HCEC 1CT (cell line): ENCODE results near the gene ST7L.
"Not testable (repeated sequence)": the region's sequence is repeated elsewhere in the genome, so short reads cannot be mapped to it uniquely, and the experiment has no call there.

Experiments
- DNase-seq: peaks from one replicate; pipeline ENCODE4 v3.0.0-alpha.2; 2017

Gene ST7L, protein sequence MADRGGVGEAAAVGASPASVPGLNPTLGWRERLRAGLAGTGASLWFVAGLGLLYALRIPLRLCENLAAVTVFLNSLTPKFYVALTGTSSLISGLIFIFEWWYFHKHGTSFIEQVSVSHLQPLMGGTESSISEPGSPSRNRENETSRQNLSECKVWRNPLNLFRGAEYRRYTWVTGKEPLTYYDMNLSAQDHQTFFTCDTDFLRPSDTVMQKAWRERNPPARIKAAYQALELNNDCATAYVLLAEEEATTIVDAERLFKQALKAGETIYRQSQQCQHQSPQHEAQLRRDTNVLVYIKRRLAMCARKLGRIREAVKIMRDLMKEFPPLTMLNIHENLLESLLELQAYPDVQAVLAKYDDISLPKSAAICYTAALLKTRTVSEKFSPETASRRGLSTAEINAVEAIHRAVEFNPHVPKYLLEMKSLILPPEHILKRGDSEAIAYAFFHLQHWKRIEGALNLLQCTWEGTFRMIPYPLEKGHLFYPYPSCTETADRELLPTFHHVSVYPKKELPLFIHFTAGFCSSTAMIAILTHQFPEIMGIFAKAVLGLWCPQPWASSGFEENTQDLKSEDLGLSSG

DNA sequence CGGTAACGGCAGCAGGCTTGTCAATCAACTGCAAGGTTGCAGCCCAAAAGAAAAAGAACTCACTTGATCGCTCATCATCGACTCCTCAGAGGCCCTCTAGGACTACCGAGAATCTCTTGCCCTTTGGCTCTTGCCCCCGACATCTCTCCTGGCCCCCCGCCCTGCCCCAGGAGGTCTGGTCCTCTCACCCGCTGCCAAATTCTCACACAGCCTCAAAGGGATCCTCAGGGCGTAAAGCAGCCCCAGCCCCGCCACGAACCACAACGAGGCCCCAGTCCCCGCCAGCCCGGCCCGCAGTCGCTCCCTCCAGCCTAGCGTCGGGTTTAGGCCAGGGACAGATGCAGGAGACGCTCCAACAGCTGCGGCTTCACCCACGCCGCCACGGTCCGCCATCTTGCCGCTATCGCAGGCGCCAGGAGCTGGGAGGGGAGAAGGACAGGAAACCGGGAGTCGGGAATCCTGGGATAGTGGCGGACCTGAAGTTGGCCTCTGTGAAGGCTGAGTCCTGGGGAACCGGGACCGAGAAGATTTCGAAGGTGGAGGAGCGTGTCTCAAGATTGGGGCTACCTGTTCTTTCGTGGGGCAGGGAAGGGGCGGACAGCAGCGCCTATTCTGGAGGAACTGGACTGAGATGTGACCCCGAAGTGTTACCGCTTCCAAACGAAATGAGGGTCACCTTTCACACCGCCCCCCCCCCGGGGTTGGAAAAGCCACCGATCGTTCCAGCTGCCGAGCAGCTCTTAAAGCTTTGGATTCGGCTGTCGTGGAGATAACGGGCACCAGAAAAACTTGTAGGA is at the start of gene ST7L:
TSS of gene ST7L (minus strand) at position 421 of the 797 bp plus-strand sequence. CDS start at position 393, 28 bp downstream.
- DNase-seq, result peak; percentile 73

DNA sequence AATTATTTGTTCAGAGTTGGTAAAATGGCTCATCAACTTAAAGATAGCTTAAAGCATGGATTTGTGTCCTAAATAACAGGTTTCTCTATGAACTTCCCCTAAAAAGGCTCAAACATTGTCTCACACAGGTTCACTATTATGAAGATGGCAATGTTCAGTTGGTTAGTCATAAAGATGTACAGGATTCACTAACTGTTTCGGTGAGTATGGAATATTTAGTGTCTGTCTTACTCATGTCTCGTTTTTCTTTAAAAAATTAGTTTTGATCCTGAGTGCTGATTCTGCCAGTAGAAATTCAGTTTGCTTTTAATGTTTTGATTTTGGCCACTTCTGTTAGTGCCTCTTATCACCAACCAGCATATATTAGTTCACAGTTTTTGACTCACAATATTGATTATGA is 48.0 kb upstream of the ST7L start:
- DNase-seq, result no peak

GRCh38 chr1:112665857-112666256 is 46.9 kb upstream of the ST7L start:
- no peak for DNase-seq

DNA sequence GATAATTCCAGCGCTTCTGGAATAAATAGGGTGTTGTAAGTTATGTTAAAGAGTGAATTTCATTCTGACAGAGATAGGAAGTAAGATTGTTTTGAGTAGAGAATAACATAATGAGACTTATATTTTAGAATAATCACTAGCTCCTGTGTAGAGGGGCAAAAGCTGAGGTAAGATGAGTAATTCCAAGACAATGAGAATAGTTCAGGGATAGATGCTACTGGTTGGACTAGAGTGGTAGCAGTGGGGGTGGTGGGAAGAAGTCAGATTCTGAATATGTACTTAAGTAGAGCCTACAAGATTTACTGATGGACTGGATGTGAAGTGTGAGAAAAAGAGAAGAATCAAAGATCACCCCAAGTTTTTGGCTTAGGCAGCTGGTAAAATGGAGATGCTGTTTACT is 32.3 kb upstream of the ST7L start:
- no peak for DNase-seq

DNA sequence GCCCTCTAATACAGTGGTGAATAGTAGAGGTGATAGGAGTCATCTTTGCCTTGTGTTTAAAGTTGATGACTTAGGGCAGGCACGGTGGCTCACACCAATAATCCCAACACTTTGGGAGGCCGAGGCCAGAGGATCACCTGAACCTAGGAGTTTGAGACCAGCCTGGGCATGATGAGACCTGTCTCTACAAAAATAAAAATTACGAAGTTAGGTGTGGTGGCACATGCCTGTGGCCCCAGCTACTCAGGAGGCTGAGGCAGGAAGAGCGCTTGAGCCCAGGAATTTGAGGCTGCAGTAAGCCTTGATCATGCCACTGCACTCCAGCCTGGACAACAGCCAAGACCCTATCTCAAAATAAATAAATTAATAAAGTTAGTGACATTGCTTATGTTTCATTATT is 27.3 kb upstream of the ST7L start:
- DNase-seq, result no peak

GRCh38 chr1:112643080-112643479 is 24.1 kb upstream of the ST7L start:
- no peak for DNase-seq

- DNase-seq, result not testable (repeated sequence)
Measured at GRCh38 chr1:112640437-112640836, 21.5 kb upstream of the ST7L start.

GRCh38 chr1:112638110-112638428 is 19.1 kb upstream of the ST7L start:
- no peak for DNase-seq

GRCh38 chr1:112637254-112638109 is 18.5 kb upstream of the ST7L start:
- DNase-seq, result peak; percentile 28

GRCh38 chr1:112636597-112637253 is 17.8 kb upstream of the ST7L start:
- no peak for DNase-seq

DNA sequence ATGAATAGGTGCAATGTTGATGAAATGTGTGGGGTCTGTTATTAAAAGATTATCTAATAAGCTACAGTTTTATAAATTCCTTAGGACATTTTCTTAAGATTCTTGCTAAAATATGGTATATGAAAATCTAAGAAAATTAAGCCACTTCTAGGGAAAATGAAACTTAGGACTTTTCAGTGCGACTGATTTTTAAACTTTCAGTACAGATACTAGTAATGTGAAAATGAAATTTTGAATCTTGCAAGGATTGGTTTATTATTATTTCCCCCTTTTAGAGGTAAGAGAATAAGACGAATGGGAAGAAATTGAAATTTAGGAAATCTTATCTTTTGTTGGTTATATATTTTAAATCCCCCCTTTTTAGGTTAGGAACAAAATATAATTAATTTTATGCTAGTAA is 17.1 kb upstream of the ST7L start:
- no peak for DNase-seq

- no peak for DNase-seq
Measured at GRCh38 chr1:112634367-112634766, 15.4 kb upstream of the ST7L start.

DNA sequence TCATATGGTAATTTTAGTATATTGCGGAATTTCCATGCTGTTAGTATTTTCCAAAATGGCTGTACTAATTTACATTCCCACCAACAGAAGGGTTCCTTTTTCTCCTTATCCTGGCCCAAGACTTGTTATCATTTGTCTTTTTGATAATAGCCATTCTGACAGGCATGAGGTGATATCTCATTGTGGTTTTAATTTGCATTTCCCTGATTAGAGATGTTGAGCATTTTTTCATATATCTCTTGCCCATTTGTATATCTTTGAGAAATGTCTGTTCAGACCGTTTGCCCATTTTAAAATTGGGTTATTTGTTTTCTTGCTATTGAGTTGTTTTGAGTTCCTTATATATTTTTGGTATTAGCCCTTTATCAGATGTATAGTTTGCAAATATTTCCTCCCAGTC is 14.7 kb upstream of the ST7L start:
- DNase-seq, result no peak

GRCh38 chr1:112629256-112629655 is 10.3 kb upstream of the ST7L start:
- DNase-seq, result no peak

- DNase-seq, result no peak
Measured at GRCh38 chr1:112628516-112628915, 9.6 kb upstream of the ST7L start.

DNA sequence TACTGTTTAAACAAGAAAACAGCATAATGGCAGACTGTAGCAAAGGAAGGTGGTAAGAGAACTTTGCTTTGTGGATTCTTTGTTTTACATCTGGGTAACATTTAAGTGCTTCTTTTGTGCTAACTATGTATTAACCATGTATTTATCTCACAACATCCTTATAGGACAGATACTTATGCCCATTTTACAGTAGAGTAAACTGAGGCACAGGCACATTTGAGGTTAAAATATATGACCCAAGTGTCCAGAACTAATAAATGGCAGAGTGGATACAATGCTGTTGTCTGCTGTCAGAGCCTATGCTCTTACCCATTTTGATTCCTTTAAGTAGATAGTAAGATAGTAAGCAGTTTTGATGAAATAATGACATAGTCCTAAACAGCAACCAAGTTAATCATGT is 7.9 kb upstream of the ST7L start:
- no peak for DNase-seq

GRCh38 chr1:112626193-112626592 is 7.3 kb upstream of the ST7L start:
- DNase-seq, result no peak

- no peak for DNase-seq
Measured at GRCh38 chr1:112625696-112626095, 6.8 kb upstream of the ST7L start.

- not testable (repeated sequence) for DNase-seq
Measured at GRCh38 chr1:112624493-112624892, 5.6 kb upstream of the ST7L start.

GRCh38 chr1:112620377-112620695 is 1.4 kb upstream of the ST7L start:
- no peak for DNase-seq

GRCh38 chr1:112619518-112620376 is 806 bp upstream of the ST7L start, which contains the start of gene CAPZA1:
TSS of gene CAPZA1 (plus strand) at chr1:112619832. CDS start at chr1:112619845, 13 bp downstream.
- peak; percentile 94 for DNase-seq
